HG02870 (cell line): ENCODE measurements around the gene TMEM139.

Experiments
- ATAC-seq: cut with Tn5 transposase; IDR thresholded peaks from one replicate; pipeline ENCODE4 v1.9.1; 2021; ENCODE audit warnings: mild to moderate bottlenecking, moderate library complexity; ENCODE audit not compliant: unreplicated experiment

Gene TMEM139

GRCh38 chr7:143284591-143285469 lies at the start of gene TMEM139:
TMEM139 (plus strand) TSS chr7:143284958; CDS start chr7:143285958, 1,000 bp downstream.
- ATAC-seq: no peak

- ATAC-seq: no peak
Observed at GRCh38 chr7:143235561-143235960, 49.2 kb upstream of the TMEM139 start.

- no peak for ATAC-seq
Observed at GRCh38 chr7:143236408-143236990, 48.3 kb upstream of the TMEM139 start.

- no peak for ATAC-seq
Observed at GRCh38 chr7:143237366-143237765, 47.4 kb upstream of the TMEM139 start.

GRCh38 chr7:143238289-143238980 lies 46.3 kb upstream of the TMEM139 start:
- ATAC-seq: no peak

- no peak for ATAC-seq
Observed at GRCh38 chr7:143239813-143240212, 44.9 kb upstream of the TMEM139 start.

- ATAC-seq: peak; percentile 95
Observed at GRCh38 chr7:143240291-143241168, 44.2 kb upstream of the TMEM139 start.

GRCh38 chr7:143242306-143242705 lies 42.5 kb upstream of the TMEM139 start:
- no peak for ATAC-seq

GRCh38 chr7:143243111-143243510 lies 41.6 kb upstream of the TMEM139 start:
- ATAC-seq: no peak

- ATAC-seq: no peak
Observed at GRCh38 chr7:143243614-143244013, 41.1 kb upstream of the TMEM139 start.

GRCh38 chr7:143244321-143244720 lies 40.4 kb upstream of the TMEM139 start:
- ATAC-seq: no peak

- ATAC-seq: no peak
Observed at GRCh38 chr7:143245123-143245522, 39.6 kb upstream of the TMEM139 start.

- no peak for ATAC-seq
Observed at GRCh38 chr7:143247372-143247771, 37.4 kb upstream of the TMEM139 start.

GRCh38 chr7:143248761-143249354 lies 35.9 kb upstream of the TMEM139 start:
- ATAC-seq: no peak

GRCh38 chr7:143250199-143250598 lies 34.6 kb upstream of the TMEM139 start:
- ATAC-seq: no peak

- no peak for ATAC-seq
Observed at GRCh38 chr7:143250822-143251221, 33.9 kb upstream of the TMEM139 start.

- no peak for ATAC-seq
Observed at GRCh38 chr7:143252006-143252405, 32.8 kb upstream of the TMEM139 start.

- ATAC-seq: no peak
Observed at GRCh38 chr7:143255564-143255963, 29.2 kb upstream of the TMEM139 start.

GRCh38 chr7:143256325-143256724 lies 28.4 kb upstream of the TMEM139 start:
- ATAC-seq: no peak

GRCh38 chr7:143256932-143257331 lies 27.8 kb upstream of the TMEM139 start:
- peak; percentile 80 for ATAC-seq
